Testis (tissue), 2 donors: ENCODE results near the gene GALM.

Source experiments
- POLR2A ChIP-seq: fragments of 450-650 bp; IDR thresholded peaks from one replicate; pipeline ENCODE4 v1.6.1; 2017; ENCODE audit warnings: antibody characterized with exemption, mild to moderate bottlenecking, moderate library complexity
- TF ChIP-seq, protein P1 (sequence below), 3 experiments: fragments of 450-650 bp in 2 of 3; fragments of 200-600 bp in 1 of 3; sonication (generic) in 1 of 3; IDR thresholded peaks; one replicate each; pipeline ENCODE4 v1.5.1; 2016 to 2019; ENCODE audit warnings: antibody characterized with exemption in 3 of 3, mild to moderate bottlenecking in 2 of 3, moderate library complexity in 1 of 3

DNA sequence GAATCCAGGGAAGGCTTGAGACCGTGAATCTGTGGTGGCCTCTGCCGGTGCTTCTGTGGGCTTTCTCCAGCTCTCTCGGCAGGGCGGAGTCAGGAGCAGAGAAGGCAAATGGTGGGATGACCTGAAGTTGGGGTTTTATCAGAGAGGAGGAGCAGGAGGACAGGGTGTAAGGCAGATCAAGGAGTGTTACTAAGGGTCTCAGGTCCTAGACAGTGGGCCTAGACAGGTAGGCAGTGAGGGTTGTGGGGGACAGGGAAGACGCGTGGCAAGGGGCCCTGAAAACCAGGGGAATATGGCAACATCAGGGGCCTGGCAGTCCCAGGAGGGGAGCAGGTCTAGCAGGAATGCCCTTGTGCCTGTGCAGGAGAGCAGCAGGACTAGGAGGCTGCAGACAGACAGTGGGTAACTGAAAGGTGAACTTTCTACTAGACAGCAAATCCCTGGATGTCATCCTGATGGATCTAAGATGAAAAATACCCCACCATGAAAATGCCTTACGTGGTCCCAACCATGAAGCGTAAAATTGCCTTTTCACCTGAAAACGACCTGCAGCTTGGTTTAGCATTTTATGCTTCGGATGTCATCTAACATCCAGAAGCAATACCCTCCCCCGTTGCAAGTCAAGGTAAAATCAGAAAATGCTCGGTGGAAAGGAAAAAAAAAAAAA lies 43.1 kb downstream of the GALM start:
- TF ChIP-seq, protein P1, sequence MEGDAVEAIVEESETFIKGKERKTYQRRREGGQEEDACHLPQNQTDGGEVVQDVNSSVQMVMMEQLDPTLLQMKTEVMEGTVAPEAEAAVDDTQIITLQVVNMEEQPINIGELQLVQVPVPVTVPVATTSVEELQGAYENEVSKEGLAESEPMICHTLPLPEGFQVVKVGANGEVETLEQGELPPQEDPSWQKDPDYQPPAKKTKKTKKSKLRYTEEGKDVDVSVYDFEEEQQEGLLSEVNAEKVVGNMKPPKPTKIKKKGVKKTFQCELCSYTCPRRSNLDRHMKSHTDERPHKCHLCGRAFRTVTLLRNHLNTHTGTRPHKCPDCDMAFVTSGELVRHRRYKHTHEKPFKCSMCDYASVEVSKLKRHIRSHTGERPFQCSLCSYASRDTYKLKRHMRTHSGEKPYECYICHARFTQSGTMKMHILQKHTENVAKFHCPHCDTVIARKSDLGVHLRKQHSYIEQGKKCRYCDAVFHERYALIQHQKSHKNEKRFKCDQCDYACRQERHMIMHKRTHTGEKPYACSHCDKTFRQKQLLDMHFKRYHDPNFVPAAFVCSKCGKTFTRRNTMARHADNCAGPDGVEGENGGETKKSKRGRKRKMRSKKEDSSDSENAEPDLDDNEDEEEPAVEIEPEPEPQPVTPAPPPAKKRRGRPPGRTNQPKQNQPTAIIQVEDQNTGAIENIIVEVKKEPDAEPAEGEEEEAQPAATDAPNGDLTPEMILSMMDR (IDR thresholded peaks at IDR 0.05) = no peak
- no peak for TF ChIP-seq POLR2A
